ENCODE data around the gene DPAGT1. TPM values are rescaled to one million over a fixed set of nuclear protein-coding genes. Genes with fewer than 3 reads are reported as not detected.

DPAGT1 gene
- total RNA-seq, 4 donors from 2014 or later: 18.9 to 46.9 (median 27.5) TPM

DNA sequence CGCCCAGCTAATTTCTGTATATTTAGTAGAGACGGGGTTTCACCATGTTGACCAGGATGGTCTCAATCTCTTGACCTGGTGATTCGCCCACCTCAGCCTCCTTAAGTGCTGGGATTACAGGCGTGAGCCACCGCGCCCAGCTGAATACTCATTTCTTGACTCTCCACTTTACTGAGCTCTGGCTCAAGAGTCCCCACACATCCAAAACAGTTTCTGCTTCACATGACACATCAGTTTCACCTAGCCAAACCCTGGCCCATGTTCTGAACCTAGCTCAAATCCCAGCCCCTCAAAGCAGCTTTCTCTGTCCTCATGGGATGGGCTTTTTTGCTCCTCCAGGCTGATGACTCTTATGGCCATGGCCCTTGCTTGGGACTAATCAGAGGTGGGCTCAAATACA, 54.4 kb downstream of the DPAGT1 start:
- H3K4me3 ChIP-seq (ENCODE audit: low read depth, poor library complexity, severe bottlenecking): no peak overlapping the region
- TF ChIP-seq POLR2A (IDR thresholded peaks at IDR 0.05): no peak
- no peak for TF ChIP-seq CTCF (IDR thresholded peaks at IDR 0.05)
- no peak for DNase-seq (ENCODE audit: low spot score in 2 of 2)
- intact Hi-C loops (cut with DNase I; ENCODE audit: low total_unique reads): loop anchor here (10.0 kb wide), 1 partner anchor 148 kb away; no protein-coding TSS in a partner anchor
- 96 to 97% methylated on average over 6 of the region's 6 CpGs for WGBS, 2 donors

Other genes with a start within 250 kb of the DPAGT1 start
- not detected for gene CXCR5, start 218.0 kb downstream of the DPAGT1 start, total RNA-seq
- 10 to 100 TPM; 34.5 to 59.4 (median 45.8) TPM for gene BCL9L, start 175.9 kb downstream of the DPAGT1 start, total RNA-seq
- gene UPK2, start 145.6 kb downstream of the DPAGT1 start, total RNA-seq: not detected
- gene FOXR1, start 130.1 kb downstream of the DPAGT1 start, total RNA-seq: not detected
- 10 to 100 TPM; 21.2 to 66.8 (median 39.9) TPM for gene CENATAC, start 103.7 kb downstream of the DPAGT1 start, total RNA-seq
- 1,000 to 10,000 TPM; 1,252 to 2,859 (median 1,930) TPM for gene RPS25, start 83.5 kb downstream of the DPAGT1 start, total RNA-seq
- gene TRAPPC4, start 83.1 kb downstream of the DPAGT1 start, total RNA-seq: 10 to 100 TPM; 40.3 to 53.4 (median 52.2) TPM
- 10 to 100 TPM; 14.0 to 25.4 (median 19.5) TPM for gene SLC37A4, start 71.0 kb downstream of the DPAGT1 start, total RNA-seq
- gene HYOU1, start 44.6 kb downstream of the DPAGT1 start, total RNA-seq: 10 to 100 TPM; 21.8 to 47.0 (median 33.0) TPM
- 10 to 100 TPM; 30.2 to 44.1 (median 41.3) TPM for gene VPS11, start 34.0 kb downstream of the DPAGT1 start, total RNA-seq
- gene HMBS, start 17.0 kb downstream of the DPAGT1 start, total RNA-seq: 10 to 100 TPM in 3 of 4 donors, 1 to 10 TPM in 1; 8.8 to 11.9 (median 11.1) TPM
- 10 to 100 TPM; 16.8 to 27.2 (median 22.6) TPM for gene C2CD2L, start 5.5 kb upstream of the DPAGT1 start, total RNA-seq
- gene HINFP, start 19.7 kb upstream of the DPAGT1 start, total RNA-seq: 10 to 100 TPM; 15.0 to 39.6 (median 31.2) TPM
- 1 to 10 TPM in 1 of 4 donors, under 1 TPM in 3; 0.52 to 1.1 (median 0.67) TPM for gene ABCG4, start 47.2 kb upstream of the DPAGT1 start, total RNA-seq
- gene NLRX1, start 66.9 kb upstream of the DPAGT1 start, total RNA-seq: 10 to 100 TPM; 31.4 to 58.0 (median 47.1) TPM
- gene NHERF4, start 83.6 kb upstream of the DPAGT1 start, total RNA-seq: under 1 TPM in 2 of 4 donors, not detected in 2; 0.27 to 0.53 TPM
- 10 to 100 TPM; 11.7 to 14.6 (median 14.0) TPM for gene CBL, start 104.5 kb upstream of the DPAGT1 start, total RNA-seq
- gene MCAM, start 215.3 kb upstream of the DPAGT1 start, total RNA-seq: 100 to 1,000 TPM; 103 to 198 (median 183) TPM
- 10 to 100 TPM in 3 of 4 donors, 1 to 10 TPM in 1; 6.7 to 16.8 (median 13.1) TPM for gene RNF26, start 232.7 kb upstream of the DPAGT1 start, total RNA-seq
- 10 to 100 TPM in 1 of 4 donors, 1 to 10 TPM in 3; 4.2 to 14.3 (median 8.6) TPM for gene C1QTNF5, start 239.0 kb upstream of the DPAGT1 start, total RNA-seq
- not detected for gene MFRP, start 244.9 kb upstream of the DPAGT1 start, total RNA-seq